ENCODE measurements around the gene CLDN16. TPM values are rescaled to one million over a fixed set of nuclear protein-coding genes. Genes with fewer than 3 reads are reported as not detected.

The CLDN16 gene
- total RNA-seq, 1 experiment from 2014 or later = 0.27 TPM

DNA sequence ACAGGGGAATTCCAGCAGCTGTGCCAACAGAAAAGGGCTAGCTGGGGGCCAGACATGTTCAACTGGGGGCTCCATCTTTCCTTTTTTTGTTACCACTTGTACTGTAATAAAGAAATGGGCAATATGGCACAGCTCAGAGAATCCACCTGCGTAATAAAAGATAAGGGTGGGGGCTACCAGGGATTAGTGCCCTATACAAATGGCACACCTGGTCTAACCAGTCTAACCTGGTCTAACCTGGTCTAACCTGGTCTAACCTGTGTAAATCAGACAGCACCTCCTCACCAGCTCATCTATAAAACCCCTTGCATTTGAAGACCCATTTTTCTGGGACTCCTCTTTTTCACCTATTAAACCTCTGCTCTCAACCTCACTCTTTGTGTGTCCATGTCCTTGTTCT is 26.2 kb upstream of the CLDN16 start:
- H3K27ac Mint-ChIP-seq (ENCODE audit: unreplicated experiment) = no peak overlapping the region
- H3K4me1 Mint-ChIP-seq (ENCODE audit: low read depth, unreplicated experiment) = peaks cover 18% of the 10 kb centered on the region
- Histone ChIP-seq H3K4me3 (ENCODE audit: low read depth, low read length) (no peak overlapping the region), H3K9me3 (no peaks in the 10 kb centered on the region), H3K36me3 (ENCODE audit: control insufficient read depth, insufficient read depth, low read length) (no peaks in the 10 kb centered on the region), H3K4me1 (no peaks in the 10 kb centered on the region), H3K27me3 (replicated peaks; ENCODE audit: control insufficient read depth, insufficient read depth, low read length) (no peaks in the 10 kb centered on the region)
- H3K9me3 Mint-ChIP-seq (ENCODE audit: unreplicated experiment) = peaks cover 6% of the 10 kb centered on the region
- POLR2A ChIA-PET = no interaction called here
- intact Hi-C loops (cut with micrococcal nuclease; ENCODE audit: unreplicated experiment) = no loop called here
- BruUV-seq (replicated peaks) = no TSS peak
- H3K4me3 Mint-ChIP-seq (ENCODE audit: unreplicated experiment) = no peak overlapping the region
- H3K27me3 Mint-ChIP-seq (ENCODE audit: insufficient read depth, unreplicated experiment) = no peaks in the 10 kb centered on the region
- CTCF ChIA-PET = no interaction called here
- DNase-seq = no peak
- no peaks in the 10 kb centered on the region for H3K36me3 Mint-ChIP-seq (ENCODE audit: insufficient read depth, unreplicated experiment)
- TF ChIP-seq, protein P1, sequence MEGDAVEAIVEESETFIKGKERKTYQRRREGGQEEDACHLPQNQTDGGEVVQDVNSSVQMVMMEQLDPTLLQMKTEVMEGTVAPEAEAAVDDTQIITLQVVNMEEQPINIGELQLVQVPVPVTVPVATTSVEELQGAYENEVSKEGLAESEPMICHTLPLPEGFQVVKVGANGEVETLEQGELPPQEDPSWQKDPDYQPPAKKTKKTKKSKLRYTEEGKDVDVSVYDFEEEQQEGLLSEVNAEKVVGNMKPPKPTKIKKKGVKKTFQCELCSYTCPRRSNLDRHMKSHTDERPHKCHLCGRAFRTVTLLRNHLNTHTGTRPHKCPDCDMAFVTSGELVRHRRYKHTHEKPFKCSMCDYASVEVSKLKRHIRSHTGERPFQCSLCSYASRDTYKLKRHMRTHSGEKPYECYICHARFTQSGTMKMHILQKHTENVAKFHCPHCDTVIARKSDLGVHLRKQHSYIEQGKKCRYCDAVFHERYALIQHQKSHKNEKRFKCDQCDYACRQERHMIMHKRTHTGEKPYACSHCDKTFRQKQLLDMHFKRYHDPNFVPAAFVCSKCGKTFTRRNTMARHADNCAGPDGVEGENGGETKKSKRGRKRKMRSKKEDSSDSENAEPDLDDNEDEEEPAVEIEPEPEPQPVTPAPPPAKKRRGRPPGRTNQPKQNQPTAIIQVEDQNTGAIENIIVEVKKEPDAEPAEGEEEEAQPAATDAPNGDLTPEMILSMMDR (IDR thresholded peaks at IDR 0.05; ENCODE audit: insufficient read depth in 1 of 2, low read depth in 1 of 2, low read length in 1 of 2, severe bottlenecking in 1 of 2, unreplicated experiment in 1 of 2) = no peak

DNA sequence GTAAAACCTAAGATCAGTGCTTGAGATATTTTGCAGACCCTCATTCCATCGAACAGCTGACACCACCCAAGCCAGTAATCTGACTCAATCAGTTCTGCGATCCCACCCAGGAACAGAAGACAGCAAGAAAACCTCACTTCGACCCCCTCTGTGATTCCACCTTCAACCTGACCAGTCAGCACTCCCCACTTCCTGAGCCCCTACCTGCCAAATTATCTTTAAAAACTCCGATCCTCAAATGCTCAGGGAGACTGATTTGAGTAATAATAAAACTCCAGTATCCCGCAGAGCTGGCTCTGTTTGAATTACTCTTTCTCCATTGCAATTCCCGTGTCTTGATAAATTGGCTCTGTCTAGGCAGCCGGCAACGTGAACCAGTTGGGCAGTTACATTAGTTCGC is 25.7 kb upstream of the CLDN16 start:
- H3K27ac Mint-ChIP-seq (ENCODE audit: unreplicated experiment) = no peak overlapping the region
- peaks cover 15% of the 10 kb centered on the region for H3K4me1 Mint-ChIP-seq (ENCODE audit: low read depth, unreplicated experiment)
- BruUV-seq (replicated peaks) = no TSS peak

DNA sequence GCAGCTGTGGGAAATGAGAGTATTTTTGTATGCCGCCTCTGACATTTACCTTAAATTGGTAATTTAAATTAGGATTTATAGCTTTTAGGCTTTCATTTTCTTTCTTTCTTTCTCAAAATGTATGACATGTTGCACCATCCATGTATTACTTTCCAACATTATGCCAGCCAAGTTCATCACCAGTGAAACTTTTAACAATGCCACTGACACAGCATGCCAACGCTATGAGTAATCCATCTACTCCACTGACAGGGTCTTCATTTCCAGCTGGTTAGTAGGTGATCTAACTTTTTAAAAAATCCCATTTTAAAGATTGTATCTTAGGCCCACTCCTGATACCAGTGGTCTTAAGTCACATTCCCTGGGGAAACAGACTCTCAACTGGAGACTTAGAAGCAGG is 21.8 kb upstream of the CLDN16 start:
- Mint-ChIP-seq H3K27ac (ENCODE audit: unreplicated experiment) (no peak overlapping the region), H3K27me3 (ENCODE audit: insufficient read depth, unreplicated experiment) (no peaks in the 10 kb centered on the region), H3K9me3 (ENCODE audit: unreplicated experiment) (peaks cover 6% of the 10 kb centered on the region), H3K36me3 (ENCODE audit: insufficient read depth, unreplicated experiment) (no peaks in the 10 kb centered on the region), H3K4me1 (ENCODE audit: low read depth, unreplicated experiment) (peaks cover 10% of the 10 kb centered on the region), H3K4me3 (ENCODE audit: unreplicated experiment) (no peak overlapping the region)
- no peak for DNase-seq
- Histone ChIP-seq H3K4me3 (ENCODE audit: low read depth, low read length) (no peak overlapping the region), H3K4me1 (peaks cover 15% of the 10 kb centered on the region; the same call in 1 of the 2 replicates), H3K36me3 (ENCODE audit: control insufficient read depth, insufficient read depth, low read length) (no peaks in the 10 kb centered on the region), H3K27me3 (replicated peaks; ENCODE audit: control insufficient read depth, insufficient read depth, low read length) (no peaks in the 10 kb centered on the region), H3K9me3 (no peaks in the 10 kb centered on the region)
- intact Hi-C loops (cut with micrococcal nuclease; ENCODE audit: unreplicated experiment) = no loop called here
- TF ChIP-seq, protein P1 (IDR thresholded peaks at IDR 0.05; ENCODE audit: insufficient read depth in 1 of 2, low read depth in 1 of 2, low read length in 1 of 2, severe bottlenecking in 1 of 2, unreplicated experiment in 1 of 2) = no peak
- POLR2A ChIA-PET = no interaction called here
- CTCF ChIA-PET = no interaction called here
- no TSS peak for BruUV-seq (replicated peaks)

More for the DNA sequence above, 25.7 kb upstream of the CLDN16 start:
- ChIA-PET CTCF (no interaction called here), POLR2A (no interaction called here)
- DNase-seq = no peak
- no peaks in the 10 kb centered on the region for H3K27me3 Mint-ChIP-seq (ENCODE audit: insufficient read depth, unreplicated experiment)
- no peak overlapping the region for H3K4me3 ChIP-seq (ENCODE audit: low read depth, low read length)
- intact Hi-C loops (cut with micrococcal nuclease; ENCODE audit: unreplicated experiment) = no loop called here
- H3K27me3 ChIP-seq (replicated peaks; ENCODE audit: control insufficient read depth, insufficient read depth, low read length) = no peaks in the 10 kb centered on the region
- no peak overlapping the region for H3K4me3 Mint-ChIP-seq (ENCODE audit: unreplicated experiment)
- no peaks in the 10 kb centered on the region for H3K36me3 ChIP-seq (ENCODE audit: control insufficient read depth, insufficient read depth, low read length)
- H3K9me3 Mint-ChIP-seq (ENCODE audit: unreplicated experiment) = peaks cover 6% of the 10 kb centered on the region
- no peaks in the 10 kb centered on the region for H3K4me1 ChIP-seq
- no peaks in the 10 kb centered on the region for H3K9me3 ChIP-seq
- TF ChIP-seq, protein P1 (IDR thresholded peaks at IDR 0.05; ENCODE audit: insufficient read depth in 1 of 2, low read depth in 1 of 2, low read length in 1 of 2, severe bottlenecking in 1 of 2, unreplicated experiment in 1 of 2) = no peak
- H3K36me3 Mint-ChIP-seq (ENCODE audit: insufficient read depth, unreplicated experiment) = no peaks in the 10 kb centered on the region

Data from Caco-2 (cell line).